PC-9 (cell line): ENCODE measurements around the gene MBNL1. TPM values are rescaled to one million over a fixed set of nuclear protein-coding genes. Genes with fewer than 3 reads are reported as not detected.

Experiments used
- BruUV-seq: library from RNA; stranded (reverse); fragments of 400-500 nt; replicated peaks from 2 replicates; lab custom pipeline; 2021; lab: Mats Ljungman, UMichigan
- CTCF ChIA-PET: fragments of 300-600 bp; sonication (Branson Sonifier 250); formaldehyde crosslinking; loops from one replicate; lab custom pipeline; 2022; ENCODE audit warnings: antibody characterized with exemption; lab: Charles Lee
- POLR2A ChIA-PET: fragments of 300-600 bp; sonication (Branson Sonifier 250); formaldehyde crosslinking; loops from one replicate; lab custom pipeline; 2022; ENCODE audit warnings: antibody characterized with exemption; ENCODE audit not compliant: unreplicated experiment; lab: Charles Lee
- DNase-seq, 2 experiments: peaks; one replicate each; pipeline versions ENCODE4 v3.0.0 to v3.0.0-alpha.2; 2015 to 2022; ENCODE audit warnings: mixed read lengths in 1 of 2
- H2AFZ ChIP-seq: fragments of 200-600 bp; sonication (generic); 2 replicates; pipeline ENCODE4 v1.8.1; 2017; ENCODE audit warnings: antibody characterized with exemption
- H3F3A ChIP-seq: fragments of 200-600 bp; sonication (generic); 2 replicates; pipeline ENCODE4 v1.8.1; 2017; ENCODE audit warnings: antibody characterized with exemption, mild to moderate bottlenecking, low read depth; ENCODE audit not compliant: insufficient read depth
- H3K27ac ChIP-seq: fragments of 200-600 bp; sonication (generic); 2 replicates; pipeline ENCODE4 v1.6.1; 2016; ENCODE audit warnings: mixed run types
- H3K27me3 ChIP-seq: fragments of 200-600 bp; sonication (generic); 2 replicates; pipeline ENCODE4 v1.6.1; 2016; ENCODE audit warnings: low read depth, mixed run types; ENCODE audit not compliant: insufficient read depth
- H3K36me3 ChIP-seq: fragments of 200-600 bp; sonication (generic); 2 replicates; pipeline ENCODE4 v1.6.1; 2016; ENCODE audit warnings: low read depth, mixed run types
- H3K4me1 ChIP-seq: fragments of 200-600 bp; sonication (generic); replicated peaks from 2 replicates; pipeline ENCODE4 v1.6.1; 2016; ENCODE audit warnings: mixed run types; ENCODE audit not compliant: insufficient read depth
- H3K4me2 ChIP-seq: fragments of 200-600 bp; sonication (generic); 2 replicates; pipeline ENCODE4 v1.6.1; 2017; ENCODE audit warnings: mixed run types
- H3K4me3 ChIP-seq: fragments of 200-600 bp; sonication (generic); 2 replicates; pipeline ENCODE4 v1.6.1; 2016; ENCODE audit warnings: mixed run types
- H3K79me2 ChIP-seq: fragments of 200-600 bp; sonication (generic); 2 replicates; pipeline ENCODE4 v1.6.1; 2017; ENCODE audit warnings: low read depth, mixed run types
- H3K9me2 ChIP-seq: fragments of 200-600 bp; sonication (generic); 2 replicates; pipeline ENCODE4 v1.8.1; 2017; ENCODE audit warnings: mild to moderate bottlenecking; ENCODE audit not compliant: insufficient read depth
- H3K9me3 ChIP-seq: fragments of 200-600 bp; sonication (generic); 2 replicates; pipeline ENCODE4 v1.8.1; 2016; ENCODE audit warnings: low read depth; ENCODE audit not compliant: insufficient read depth
- H4K20me1 ChIP-seq: fragments of 200-600 bp; sonication (generic); 2 replicates; pipeline ENCODE4 v1.8.1; 2017; ENCODE audit not compliant: insufficient read depth
- EZH2 ChIP-seq: fragments of 200-600 bp; sonication (generic); IDR thresholded peaks from 2 replicates; pipeline ENCODE4 v1.8.0; 2017; ENCODE audit warnings: antibody characterized with exemption, low read depth
- intact Hi-C: fragments of 100-400 bp; cut with micrococcal nuclease; formaldehyde crosslinking; loops from one replicate; pipeline ENCODE4 v1.10.0; 2022; ENCODE audit not compliant: unreplicated experiment
- total RNA-seq: library from RNA; stranded (reverse); gene quantifications from 2 replicates; pipeline ENCODE4 v1.2.3, GENCODE V29; 2021
- TF ChIP-seq, protein P1 (sequence below): fragments of 200-600 bp; sonication (generic); conservative IDR thresholded peaks from 2 replicates; pipeline ENCODE4 v1.6.1; 2017; ENCODE audit warnings: mixed run types, antibody characterized with exemption, mild to moderate bottlenecking, moderate library complexity

MBNL1 gene
- total RNA-seq, 1 experiment from 2014 or later: 176 TPM

DNA sequence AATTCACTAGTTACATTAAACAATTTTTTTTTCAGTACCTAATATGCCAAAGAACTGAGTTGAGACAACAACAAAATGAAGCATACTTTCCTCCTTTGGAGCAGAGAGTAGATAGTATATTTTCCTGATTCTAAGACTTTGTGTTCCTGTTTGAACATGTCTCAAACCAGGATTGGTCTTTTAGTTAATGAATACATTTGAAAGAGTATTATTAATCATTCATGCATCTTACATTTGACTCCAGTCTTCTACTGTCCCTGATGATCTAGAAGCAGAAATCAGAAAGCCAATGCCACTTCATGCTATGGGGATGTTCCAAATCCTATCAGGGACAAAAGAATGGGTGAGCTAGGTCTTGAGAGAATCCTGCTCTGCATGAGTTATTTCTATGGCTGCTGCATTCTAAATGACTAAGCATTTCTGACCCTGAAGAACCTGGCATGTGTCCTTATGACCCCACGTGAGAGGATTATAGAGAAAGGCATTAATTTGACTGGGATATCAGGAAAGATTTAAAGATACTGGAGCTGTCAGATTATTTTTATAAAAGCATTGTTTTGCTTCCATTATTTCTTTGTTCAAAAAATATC is 32.9 kb upstream of the MBNL1 start:
- TF ChIP-seq, protein P1, sequence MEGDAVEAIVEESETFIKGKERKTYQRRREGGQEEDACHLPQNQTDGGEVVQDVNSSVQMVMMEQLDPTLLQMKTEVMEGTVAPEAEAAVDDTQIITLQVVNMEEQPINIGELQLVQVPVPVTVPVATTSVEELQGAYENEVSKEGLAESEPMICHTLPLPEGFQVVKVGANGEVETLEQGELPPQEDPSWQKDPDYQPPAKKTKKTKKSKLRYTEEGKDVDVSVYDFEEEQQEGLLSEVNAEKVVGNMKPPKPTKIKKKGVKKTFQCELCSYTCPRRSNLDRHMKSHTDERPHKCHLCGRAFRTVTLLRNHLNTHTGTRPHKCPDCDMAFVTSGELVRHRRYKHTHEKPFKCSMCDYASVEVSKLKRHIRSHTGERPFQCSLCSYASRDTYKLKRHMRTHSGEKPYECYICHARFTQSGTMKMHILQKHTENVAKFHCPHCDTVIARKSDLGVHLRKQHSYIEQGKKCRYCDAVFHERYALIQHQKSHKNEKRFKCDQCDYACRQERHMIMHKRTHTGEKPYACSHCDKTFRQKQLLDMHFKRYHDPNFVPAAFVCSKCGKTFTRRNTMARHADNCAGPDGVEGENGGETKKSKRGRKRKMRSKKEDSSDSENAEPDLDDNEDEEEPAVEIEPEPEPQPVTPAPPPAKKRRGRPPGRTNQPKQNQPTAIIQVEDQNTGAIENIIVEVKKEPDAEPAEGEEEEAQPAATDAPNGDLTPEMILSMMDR: no peak
- no peak for TF ChIP-seq EZH2
- Histone ChIP-seq H4K20me1 (no peaks in the 10 kb centered on the region), H3K9me2 (peaks cover 6% of the 10 kb centered on the region; the same call in 1 of the 2 replicates), H3K4me2 (peak overlapping the region; percentile 14; the same call in 1 of the 2 replicates), H3K27ac (no peak overlapping the region; the same call in 1 of the 2 replicates), H3K36me3 (no peaks in the 10 kb centered on the region), H2AFZ (peak overlapping the region; percentile 73), H3K27me3 (no peaks in the 10 kb centered on the region), H3K4me1 (peaks cover 16% of the 10 kb centered on the region), H3F3A (peaks cover 7% of the 10 kb centered on the region), H3K9me3 (no peaks in the 10 kb centered on the region; the same call in none of the 2 replicates), H3K79me2 (no peaks in the 10 kb centered on the region), H3K4me3 (no peak overlapping the region)
- CTCF ChIA-PET: no interaction called here
- no TSS peak for BruUV-seq
- intact Hi-C loops: no loop called here
- peak; percentile 8 to 45 for DNase-seq
- POLR2A ChIA-PET: no interaction called here

DNA sequence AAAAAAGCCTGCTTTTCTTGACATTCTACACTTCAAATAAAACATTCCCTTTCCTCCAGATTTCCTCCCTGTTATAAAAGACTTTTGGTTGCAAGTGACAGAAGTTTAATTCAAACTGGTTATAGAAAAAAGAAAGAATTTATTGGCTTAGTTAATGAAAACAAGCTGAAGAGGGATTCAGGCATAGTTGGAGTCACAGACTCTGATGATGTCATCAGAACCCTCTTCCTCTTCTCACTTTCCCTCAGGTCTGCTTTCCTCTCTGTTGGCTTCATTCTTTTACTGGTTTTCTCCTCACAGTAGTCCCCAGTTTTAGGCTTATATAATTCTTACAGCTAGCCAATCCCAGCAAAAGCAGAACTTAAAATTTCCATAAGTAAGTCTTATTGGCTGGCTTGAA is 32.0 kb upstream of the MBNL1 start:
- intact Hi-C loops: no loop called here
- TF ChIP-seq EZH2: no peak
- TF ChIP-seq, protein P1: no peak
- BruUV-seq: no TSS peak
- Histone ChIP-seq H3K9me2 (peaks cover 6% of the 10 kb centered on the region; the same call in 1 of the 2 replicates), H4K20me1 (no peaks in the 10 kb centered on the region), H3K4me1 (peaks cover 25% of the 10 kb centered on the region), H3K27me3 (no peaks in the 10 kb centered on the region), H3K4me3 (no peak overlapping the region), H2AFZ (no peak overlapping the region; the same call in 1 of the 2 replicates), H3K36me3 (no peaks in the 10 kb centered on the region), H3K9me3 (no peaks in the 10 kb centered on the region; the same call in none of the 2 replicates), H3K27ac (no peak overlapping the region), H3F3A (peaks cover 15% of the 10 kb centered on the region), H3K79me2 (no peaks in the 10 kb centered on the region), H3K4me2 (no peak overlapping the region)
- no peak for DNase-seq
- POLR2A ChIA-PET: no interaction called here
- CTCF ChIA-PET: no interaction called here

DNA sequence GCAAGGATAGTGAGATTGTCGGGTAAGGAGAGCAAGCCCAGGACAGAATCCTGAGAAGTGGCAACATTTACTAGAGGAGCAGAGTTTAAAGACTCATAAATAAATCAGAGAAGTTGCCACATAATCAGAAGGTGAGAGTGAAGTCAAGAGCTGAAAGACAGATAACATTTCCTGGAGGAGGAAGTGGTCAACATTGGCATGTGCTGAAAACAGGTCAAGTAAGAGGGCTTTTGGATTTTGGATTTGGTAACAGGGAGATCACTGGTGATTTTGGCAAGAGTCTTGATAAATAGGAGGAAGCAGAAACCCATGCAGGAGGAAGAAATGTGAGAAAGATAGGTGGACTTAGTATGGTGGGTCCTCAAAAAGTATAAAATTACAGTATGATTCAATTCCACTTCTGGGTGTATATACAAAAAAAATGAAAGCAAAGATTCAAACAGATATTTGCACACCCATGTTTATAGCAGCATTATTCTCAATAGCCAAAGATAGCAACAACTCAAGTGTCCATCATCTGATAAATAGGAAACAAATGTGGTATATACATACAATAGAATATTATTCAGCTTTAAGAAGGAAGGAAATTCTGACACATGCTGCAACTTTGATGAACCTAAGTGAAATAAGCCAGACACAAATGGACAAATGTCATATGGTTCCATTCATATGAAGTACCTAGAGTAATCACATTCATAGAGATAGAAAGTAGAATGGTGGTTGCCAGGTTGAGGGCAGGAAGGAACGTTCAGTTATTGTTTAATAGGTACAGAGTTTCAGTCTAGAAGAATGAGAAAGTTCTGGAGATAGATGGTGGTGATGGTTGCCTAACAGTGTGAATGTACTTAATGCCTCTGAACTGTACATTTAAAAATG is 27.3 kb upstream of the MBNL1 start:
- H3K27me3 ChIP-seq: no peaks in the 10 kb centered on the region
- peak; percentile 19 to 89 for DNase-seq
- H3K4me2 ChIP-seq: peak overlapping the region; percentile 18
- POLR2A ChIA-PET: interaction anchor here (0.6 kb wide), 1 partner anchor 90 kb away, joined by 6 read pairs; no protein-coding TSS in a partner anchor
- BruUV-seq: no TSS peak
- H3K36me3 ChIP-seq: no peaks in the 10 kb centered on the region
- no peak overlapping the region for H3K4me3 ChIP-seq
- TF ChIP-seq, protein P1: no peak
- no peak for TF ChIP-seq EZH2
- peaks cover 19% of the 10 kb centered on the region for H3F3A ChIP-seq
- peak overlapping the region; percentile 52 for H2AFZ ChIP-seq
- no peaks in the 10 kb centered on the region for H3K79me2 ChIP-seq
- CTCF ChIA-PET: no interaction called here
- H3K9me3 ChIP-seq: no peaks in the 10 kb centered on the region; the same call in none of the 2 replicates
- intact Hi-C loops: no loop called here
- no peaks in the 10 kb centered on the region for H4K20me1 ChIP-seq
- H3K4me1 ChIP-seq: peaks cover 24% of the 10 kb centered on the region
- peak overlapping the region; percentile 44 for H3K27ac ChIP-seq
- H3K9me2 ChIP-seq: peaks cover 6% of the 10 kb centered on the region
